Measurements from ENCODE around the gene USHBP1. TPM values are rescaled to one million over a fixed set of nuclear protein-coding genes. Genes with fewer than 3 reads are reported as not detected.

Gene USHBP1
- total and polyA plus RNA-seq, 2 of the 13 experiments (the other 11 are each of a cell fraction or from before 2014, with no cell fraction given) = 0.15 to 1.5 TPM

DNA sequence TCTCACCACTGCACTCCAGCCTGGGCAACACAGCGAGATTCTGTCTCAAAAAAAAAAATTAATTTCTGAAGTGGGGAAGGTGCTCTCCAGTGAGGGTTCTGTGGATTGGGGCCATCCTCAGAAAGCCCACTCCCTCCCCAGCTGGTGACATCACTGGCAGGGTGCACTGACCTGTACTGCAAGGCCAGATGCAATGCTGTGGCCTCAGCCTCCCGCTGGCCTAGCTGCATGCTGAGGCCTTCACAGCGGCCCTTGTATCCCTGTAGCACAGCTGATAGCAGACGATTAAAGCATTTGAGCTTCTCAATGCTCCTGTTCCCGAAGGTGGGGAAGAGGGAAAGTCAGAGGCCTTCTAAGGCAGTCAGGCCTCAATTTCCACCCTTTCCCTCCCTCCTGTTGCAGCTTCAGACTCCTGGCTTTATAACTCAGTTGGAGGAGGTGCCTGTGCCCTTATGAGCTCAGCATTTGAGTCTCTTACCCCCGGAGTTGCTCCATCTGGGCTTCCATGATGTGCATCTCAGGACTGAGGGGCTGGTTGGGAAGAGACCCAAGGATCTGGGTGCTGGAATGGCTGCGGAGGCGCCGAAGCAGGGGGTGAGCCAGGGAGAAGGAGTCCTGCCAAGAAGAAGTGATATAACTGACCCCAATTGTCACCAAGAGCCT lies 5.3 kb downstream of the USHBP1 start:
- H3K9me3 ChIP-seq (ENCODE audit: low read length) = no peaks in the 10 kb centered on the region
- H3K4me1 ChIP-seq (ENCODE audit: insufficient read depth, low read length) = peaks cover 66% of the 10 kb centered on the region
- CTCF ChIA-PET (ENCODE audit: low intra/inter-chr PET ratio, low total read pairs) = no interaction called here
- intact Hi-C loops (cut with micrococcal nuclease; ENCODE audit: unreplicated experiment) (no loop called here), in situ Hi-C loops (cut with HindIII; ENCODE audit: extremely low pct_ligation_motif_present, low pct_unique_long_range_greater_than_20kb) (no loop called here)
- no peak overlapping the region for H3K9ac ChIP-seq (ENCODE audit: insufficient read depth, low read depth, low read length)
- H3K36me3 ChIP-seq (replicated peaks in 1 of 2; ENCODE audit: control insufficient read depth in 1 of 2, insufficient read depth in 2 of 2, low read length in 2 of 2) = no peaks in the 10 kb centered on the region
- POLR2A ChIA-PET = interaction anchor here (0.9 to 3.2 kb wide), 7 partner anchors 8 to 44 kb away, joined by 3 to 18 read pairs (median 6); partner anchors contain the start of genes BABAM1, OCEL1 and USE1
- no peak for DNase-seq (ENCODE audit: low spot score)
- no peak overlapping the region for H2AFZ ChIP-seq (ENCODE audit: low read length)
- 64% methylated on average over 5 of the region's 9 CpGs for WGBS (ENCODE audit: low lambda C conversion rate)
- BruUV-seq (replicated peaks) = no TSS peak
- H3K4me2 ChIP-seq (ENCODE audit: low read depth, low read length) = no peak overlapping the region
- TF ChIP-seq HNF1B (CRISPR knock-in tag; IDR thresholded peaks at IDR 0.05) = no peak
- no peak for TF ChIP-seq PLRG1 (conservative IDR thresholded peaks at IDR 0.05)
- TF ChIP-seq RFX1 (IDR thresholded peaks at IDR 0.05) = no peak
- TF ChIP-seq MTA3 (CRISPR knock-in tag; IDR thresholded peaks at IDR 0.05) = no peak
- TF ChIP-seq ZNF354B (CRISPR knock-in tag; IDR thresholded peaks at IDR 0.05) = no peak
- TF ChIP-seq FOXP1 (IDR thresholded peaks at IDR 0.05) = no peak
- no peak for TF ChIP-seq FOXP1 (CRISPR knock-in tag; IDR thresholded peaks at IDR 0.05)
- no peak for TF ChIP-seq AGO1 (IDR thresholded peaks at IDR 0.05; ENCODE audit: low read depth, low read length, poor library complexity, severe bottlenecking)
- no peak for TF ChIP-seq POLR2AphosphoS2 (IDR thresholded peaks at IDR 0.05; ENCODE audit: low read depth, low read length)
- no peak for FAIRE-seq
- no peak for ATAC-seq
- no peak overlapping the region for H3K27ac ChIP-seq (ENCODE audit: extremely low read length, insufficient read depth, low read length)
- no peaks in the 10 kb centered on the region for H3K79me2 ChIP-seq (ENCODE audit: insufficient read depth, low read length)
- H3K27me3 ChIP-seq (ENCODE audit: control insufficient read depth in 1 of 2, insufficient read depth in 2 of 2, low read length in 2 of 2) = no peaks in the 10 kb centered on the region
- no peak overlapping the region for H3K4me3 ChIP-seq (replicated peaks in 1 of 3; ENCODE audit: insufficient read depth in 1 of 3, low read depth in 2 of 3, low read length in 3 of 3)
- no peaks in the 10 kb centered on the region for H4K20me1 ChIP-seq (ENCODE audit: insufficient read depth, low read length)

Data from HepG2 (cell line).